ENCODE measurements around the gene LDAH. TPM values are rescaled to one million over a fixed set of nuclear protein-coding genes. Genes with fewer than 3 reads are reported as not detected.

The LDAH gene
- total RNA-seq, 1 donor from 2014 or later = 18.3 TPM

DNA sequence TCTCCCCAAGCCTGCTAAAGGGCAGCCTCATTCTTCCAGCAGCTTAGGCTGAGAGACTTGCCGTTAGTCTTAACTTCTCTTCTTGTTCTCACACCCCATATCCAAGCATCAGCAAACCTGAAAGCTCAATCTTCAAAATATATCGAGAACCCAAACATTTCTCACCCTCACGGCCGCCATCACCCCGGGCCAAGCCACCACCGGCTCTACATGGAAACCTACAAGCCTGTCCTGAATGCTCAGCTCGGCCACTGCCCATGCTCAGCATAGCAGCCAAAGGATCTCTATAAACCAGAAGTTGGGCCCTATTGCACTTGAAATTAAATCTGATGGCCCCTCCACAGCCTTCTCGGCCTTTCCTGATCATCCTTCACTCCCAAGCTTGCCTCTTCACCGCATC, 174.1 kb downstream of the LDAH start:
- Histone ChIP-seq H3K4me1 (peaks cover 34% of the 10 kb centered on the region), H3K4me3 (no peak overlapping the region), H3K27ac (no peak overlapping the region), H3K27me3 (ENCODE audit: low read depth) (no peaks in the 10 kb centered on the region), H3K36me3 (peaks cover 25% of the 10 kb centered on the region), H3K9me3 (no peaks in the 10 kb centered on the region)
- no peak for TF ChIP-seq CTCF (IDR thresholded peaks at IDR 0.05)
- no peak for DNase-seq
- ATAC-seq = no peak
- intact Hi-C loops (cut with DNase I) = no loop called here

DNA sequence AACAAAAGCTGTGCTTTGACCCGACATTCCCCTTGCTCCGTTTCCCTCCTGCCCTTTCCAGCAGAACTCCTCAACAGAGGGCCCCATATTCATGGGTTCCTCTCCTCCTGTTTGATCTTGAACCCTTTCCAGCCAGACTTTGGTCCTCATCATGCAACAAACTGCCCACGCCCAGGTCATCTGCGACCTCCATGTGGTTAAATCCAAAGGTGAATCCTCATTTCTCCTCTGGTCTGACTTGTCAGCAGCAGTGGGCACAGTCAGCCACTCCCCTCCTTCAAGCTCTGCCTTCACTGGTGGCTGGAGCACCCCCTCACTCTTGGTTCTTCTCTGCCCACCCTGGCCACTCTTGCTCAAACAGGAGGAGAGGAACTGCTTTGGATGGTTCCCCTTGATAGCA, 174.7 kb downstream of the LDAH start:
- TF ChIP-seq CTCF (IDR thresholded peaks at IDR 0.05) = no peak
- DNase-seq (peak; percentile 23), ATAC-seq (no peak)
- intact Hi-C loops (cut with DNase I) = no loop called here
- Histone ChIP-seq H3K4me1 (peaks cover 36% of the 10 kb centered on the region), H3K27ac (no peak overlapping the region), H3K36me3 (peaks cover 31% of the 10 kb centered on the region), H3K9me3 (no peaks in the 10 kb centered on the region), H3K4me3 (no peak overlapping the region), H3K27me3 (ENCODE audit: low read depth) (no peaks in the 10 kb centered on the region)

DNA sequence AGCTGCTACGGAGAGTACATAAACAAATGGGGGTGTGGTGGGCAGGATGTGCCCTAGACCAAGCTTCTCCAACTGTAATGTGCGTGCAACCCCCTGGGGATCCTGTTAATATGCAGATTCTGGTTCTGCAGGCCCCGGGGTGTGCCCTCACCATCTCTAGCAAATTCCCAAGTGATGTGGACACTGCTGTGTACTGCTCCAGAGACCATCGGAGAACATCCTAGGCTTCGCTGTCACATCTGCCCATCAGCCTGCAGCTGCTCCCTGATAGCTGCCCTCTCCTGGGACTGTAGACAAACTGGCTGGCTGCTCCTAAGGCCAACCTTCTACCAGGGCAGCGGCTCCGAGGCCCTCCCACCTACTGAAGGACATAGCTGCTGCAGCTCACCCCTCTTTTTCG, 175.2 kb downstream of the LDAH start:
- TF ChIP-seq CTCF (IDR thresholded peaks at IDR 0.05) = no peak
- Histone ChIP-seq H3K27me3 (ENCODE audit: low read depth) (no peaks in the 10 kb centered on the region), H3K36me3 (peaks cover 36% of the 10 kb centered on the region), H3K4me3 (no peak overlapping the region), H3K27ac (no peak overlapping the region), H3K9me3 (no peaks in the 10 kb centered on the region), H3K4me1 (peaks cover 37% of the 10 kb centered on the region)
- DNase-seq = no peak
- ATAC-seq = no peak
- intact Hi-C loops (cut with DNase I) = no loop called here

DNA sequence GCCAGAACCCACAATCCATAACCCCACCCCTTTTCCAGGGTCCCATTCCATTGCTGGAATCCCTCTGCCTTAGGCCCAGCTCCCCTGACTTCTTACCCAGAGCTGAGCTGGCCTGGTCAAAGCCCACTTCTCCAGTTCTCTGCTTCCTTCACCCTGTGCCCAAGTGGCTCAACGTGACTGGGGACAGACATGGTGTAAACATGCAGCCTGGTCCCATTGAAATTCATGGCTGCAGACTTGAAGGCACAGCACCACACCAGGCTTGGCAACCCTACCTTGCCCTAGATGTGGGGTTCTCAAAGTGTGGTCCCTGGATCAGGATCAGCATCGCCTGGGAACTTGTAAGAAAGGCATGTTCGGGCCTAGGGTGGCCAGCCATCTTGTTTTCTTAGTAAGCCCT, 175.7 kb downstream of the LDAH start:
- Histone ChIP-seq H3K27ac (no peak overlapping the region), H3K36me3 (peaks cover 40% of the 10 kb centered on the region), H3K4me3 (no peak overlapping the region), H3K27me3 (ENCODE audit: low read depth) (no peaks in the 10 kb centered on the region), H3K4me1 (peaks cover 42% of the 10 kb centered on the region), H3K9me3 (no peaks in the 10 kb centered on the region)
- intact Hi-C loops (cut with DNase I) = no loop called here
- no peak for DNase-seq
- no peak for TF ChIP-seq CTCF (IDR thresholded peaks at IDR 0.05)
- ATAC-seq = no peak

DNA sequence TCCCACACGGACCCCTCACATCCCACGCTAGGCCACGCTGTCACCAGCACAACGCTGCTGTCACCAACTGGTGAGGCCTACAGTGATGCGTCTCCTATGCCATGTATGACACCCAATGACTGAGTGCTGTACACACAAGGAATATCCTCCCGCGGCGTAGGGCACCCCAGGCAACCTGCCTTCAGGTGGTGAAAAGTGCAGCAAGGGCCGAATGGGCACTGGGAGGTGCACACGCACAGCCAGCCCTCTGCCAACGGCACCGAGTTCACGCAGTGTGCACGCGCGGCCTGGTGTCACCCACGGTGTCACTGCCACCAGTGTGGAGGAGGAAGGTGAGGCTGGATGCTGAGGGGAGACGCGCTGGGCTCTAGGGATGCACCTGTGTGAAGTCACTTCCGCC, 176.5 kb downstream of the LDAH start:
- no peaks in the 10 kb centered on the region for H3K9me3 ChIP-seq
- DNase-seq (no peak), ATAC-seq (no peak)
- no peak overlapping the region for H3K27ac ChIP-seq
- peaks cover 43% of the 10 kb centered on the region for H3K4me1 ChIP-seq
- H3K36me3 ChIP-seq = peaks cover 42% of the 10 kb centered on the region
- no peak overlapping the region for H3K4me3 ChIP-seq
- no peak for TF ChIP-seq CTCF (IDR thresholded peaks at IDR 0.05)
- intact Hi-C loops (cut with DNase I) = no loop called here
- no peaks in the 10 kb centered on the region for H3K27me3 ChIP-seq (ENCODE audit: low read depth)

DNA sequence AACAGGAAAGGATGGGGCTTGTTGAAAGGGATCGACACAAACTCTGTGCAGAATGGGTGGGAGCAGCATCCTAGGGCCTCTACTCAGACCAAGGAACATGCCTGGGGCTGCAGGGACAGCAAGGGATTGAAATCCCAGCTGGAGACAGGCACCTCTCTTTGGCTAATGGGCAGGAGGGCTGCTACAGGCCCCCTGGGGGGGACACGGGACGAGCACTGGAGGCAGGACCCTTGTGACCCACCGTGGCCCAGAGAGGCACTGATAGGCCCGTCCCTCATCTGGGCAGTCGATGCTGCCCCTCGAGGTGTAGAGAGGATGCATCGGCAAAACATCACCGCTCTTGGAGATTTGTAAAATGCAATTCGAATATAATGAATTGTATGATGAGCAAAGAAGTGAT, 177.1 kb downstream of the LDAH start:
- Histone ChIP-seq H3K4me1 (peaks cover 42% of the 10 kb centered on the region), H3K9me3 (no peaks in the 10 kb centered on the region), H3K36me3 (peaks cover 49% of the 10 kb centered on the region), H3K4me3 (no peak overlapping the region), H3K27ac (no peak overlapping the region), H3K27me3 (ENCODE audit: low read depth) (no peaks in the 10 kb centered on the region)
- TF ChIP-seq CTCF (IDR thresholded peaks at IDR 0.05) = no peak
- no peak for ATAC-seq
- no peak for DNase-seq
- intact Hi-C loops (cut with DNase I) = no loop called here
